DND-41 (cell line): ENCODE results near the gene MDM2.

ENCODE experiments used
- CTCF ChIP-seq: IDR thresholded peaks from 2 replicates; pipeline ENCODE4 v1.5.1; 2012; ENCODE audit warnings: borderline replicate concordance, low read length, moderate library complexity, mild to moderate bottlenecking; ENCODE audit not compliant: poor library complexity, severe bottlenecking; ENCODE audit errors: extremely low read depth
- EZH2 ChIP-seq: IDR thresholded peaks from 3 replicates; pipeline ENCODE4 v1.6.1; 2012; ENCODE audit warnings: borderline replicate concordance, low read depth, mild to moderate bottlenecking, moderate library complexity, low read length, inconsistent platforms; ENCODE audit not compliant: severe bottlenecking

GRCh38 chr12:68884251-68884650, 76.3 kb downstream of the MDM2 start:
- TF ChIP-seq CTCF, result no peak
- TF ChIP-seq EZH2, result no peak
